Measurements from ENCODE around the gene ZBP1.

The ZBP1 gene

DNA sequence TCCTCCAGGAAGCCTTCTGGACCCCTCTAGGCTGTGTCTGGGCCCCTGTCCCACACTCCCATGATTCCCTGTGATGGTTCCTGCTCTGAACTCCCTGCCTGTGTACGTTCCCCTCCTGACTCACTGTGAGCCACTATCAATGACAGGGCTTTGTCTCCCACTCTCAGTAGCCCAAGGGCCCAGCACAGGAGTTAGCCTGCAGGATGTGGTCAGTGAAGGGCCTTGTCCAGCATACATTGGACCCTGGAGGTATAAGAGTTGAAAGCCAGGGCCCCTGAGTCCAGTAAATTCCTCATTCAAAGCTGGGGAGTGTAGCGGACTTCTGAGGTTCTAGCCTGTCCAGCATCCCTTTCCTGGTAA, 19.0 kb downstream of the ZBP1 start:
- TF ChIP-seq, protein P1, sequence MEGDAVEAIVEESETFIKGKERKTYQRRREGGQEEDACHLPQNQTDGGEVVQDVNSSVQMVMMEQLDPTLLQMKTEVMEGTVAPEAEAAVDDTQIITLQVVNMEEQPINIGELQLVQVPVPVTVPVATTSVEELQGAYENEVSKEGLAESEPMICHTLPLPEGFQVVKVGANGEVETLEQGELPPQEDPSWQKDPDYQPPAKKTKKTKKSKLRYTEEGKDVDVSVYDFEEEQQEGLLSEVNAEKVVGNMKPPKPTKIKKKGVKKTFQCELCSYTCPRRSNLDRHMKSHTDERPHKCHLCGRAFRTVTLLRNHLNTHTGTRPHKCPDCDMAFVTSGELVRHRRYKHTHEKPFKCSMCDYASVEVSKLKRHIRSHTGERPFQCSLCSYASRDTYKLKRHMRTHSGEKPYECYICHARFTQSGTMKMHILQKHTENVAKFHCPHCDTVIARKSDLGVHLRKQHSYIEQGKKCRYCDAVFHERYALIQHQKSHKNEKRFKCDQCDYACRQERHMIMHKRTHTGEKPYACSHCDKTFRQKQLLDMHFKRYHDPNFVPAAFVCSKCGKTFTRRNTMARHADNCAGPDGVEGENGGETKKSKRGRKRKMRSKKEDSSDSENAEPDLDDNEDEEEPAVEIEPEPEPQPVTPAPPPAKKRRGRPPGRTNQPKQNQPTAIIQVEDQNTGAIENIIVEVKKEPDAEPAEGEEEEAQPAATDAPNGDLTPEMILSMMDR (conservative IDR thresholded peaks at IDR 0.05; ENCODE audit: low read depth, low read length): no peak
- H3K4me3 ChIP-seq (ENCODE audit: low read depth, low read length): no peak overlapping the region
- no peak for DNase-seq (ENCODE audit: low read depth)

DNA sequence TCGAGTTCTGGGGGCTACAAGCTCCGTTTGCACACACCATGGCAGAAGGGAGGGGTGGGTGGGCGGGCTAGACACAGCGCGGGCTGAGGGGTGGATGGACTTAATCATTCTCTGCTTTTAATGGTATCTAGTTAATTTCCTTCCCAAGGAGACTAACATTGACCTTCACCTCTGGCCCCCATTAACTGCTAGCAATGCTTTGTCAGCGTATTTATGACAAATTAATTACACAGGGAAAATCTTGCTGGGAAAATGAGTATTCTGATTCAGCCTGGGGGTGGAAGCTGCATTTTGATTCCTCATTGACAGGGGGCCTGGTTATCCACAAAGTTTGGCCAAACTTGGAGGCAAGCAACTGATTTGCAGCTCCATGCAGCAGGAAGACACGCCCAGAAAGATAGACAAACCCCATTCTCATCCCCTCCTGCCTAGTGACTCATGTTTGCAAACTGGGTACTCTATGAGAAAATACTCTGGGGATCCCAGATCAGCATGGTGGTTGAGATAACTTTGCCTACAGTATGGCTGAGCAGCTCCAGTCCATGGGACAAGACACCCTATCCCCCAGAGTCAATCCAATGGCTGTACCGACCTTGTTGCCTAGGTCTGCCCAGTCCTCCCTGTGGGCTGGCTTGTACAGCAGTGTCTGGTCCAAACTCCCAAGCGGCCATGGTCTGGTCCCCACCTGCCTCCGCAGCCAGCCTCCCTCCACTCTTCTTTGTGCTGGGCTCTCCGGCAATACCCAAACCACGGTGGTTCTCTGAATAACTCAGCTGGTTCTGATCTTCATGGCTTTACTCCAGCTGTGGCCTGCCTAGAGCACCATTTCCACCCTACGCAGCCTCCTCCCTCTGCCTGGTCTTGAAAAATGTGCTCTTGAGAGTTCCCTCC, 19.7 kb downstream of the ZBP1 start:
- peak; percentile 3 for DNase-seq (ENCODE audit: low read depth)
- TF ChIP-seq, protein P1 (conservative IDR thresholded peaks at IDR 0.05; ENCODE audit: low read depth, low read length): no peak
- H3K4me3 ChIP-seq (ENCODE audit: low read depth, low read length): no peak overlapping the region

DNA sequence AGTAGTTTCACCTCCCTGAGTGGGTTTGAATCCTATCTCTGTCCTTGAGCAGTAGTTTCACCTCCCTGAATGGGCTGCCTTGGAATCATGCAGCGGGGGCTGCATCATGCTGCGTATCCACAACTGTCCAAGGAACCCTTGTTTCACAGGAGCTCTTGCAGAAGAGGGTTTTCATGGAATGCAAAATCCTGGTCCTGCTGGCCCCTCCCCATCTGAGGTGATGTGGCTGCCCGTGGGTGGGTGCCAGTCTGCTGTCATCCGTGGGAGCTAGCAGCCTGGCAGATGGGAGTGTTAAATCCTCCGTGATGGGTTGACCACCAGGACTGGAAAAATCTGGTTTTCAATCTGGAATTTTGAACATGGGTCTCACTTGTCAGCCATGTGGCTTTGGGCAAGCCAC, 21.7 kb downstream of the ZBP1 start:
- H3K4me3 ChIP-seq (ENCODE audit: low read depth, low read length): no peak overlapping the region
- TF ChIP-seq, protein P1 (conservative IDR thresholded peaks at IDR 0.05; ENCODE audit: low read depth, low read length): no peak
- DNase-seq (ENCODE audit: low read depth): no peak

DNA sequence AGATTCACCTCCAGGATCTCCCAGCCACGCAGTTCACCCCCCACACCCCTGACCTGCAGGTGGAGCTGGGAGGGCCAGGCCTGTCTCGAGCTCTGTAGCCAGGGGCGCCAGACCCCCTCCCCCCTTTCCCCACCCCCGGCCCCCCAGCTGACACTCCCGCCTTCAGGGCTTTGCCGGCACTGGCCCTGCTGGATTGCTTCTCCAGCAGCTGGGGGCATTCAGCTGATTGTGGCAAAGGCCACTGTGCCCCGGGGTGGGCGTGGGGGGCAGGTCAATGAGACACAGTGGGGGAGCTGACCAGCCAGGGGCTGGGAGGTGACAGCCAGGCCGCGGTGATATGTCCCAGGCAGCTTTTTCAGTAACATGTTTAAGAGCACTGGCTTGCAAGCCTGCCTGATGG, 22.2 kb downstream of the ZBP1 start:
- DNase-seq (ENCODE audit: low read depth): no peak
- H3K4me3 ChIP-seq (ENCODE audit: low read depth, low read length): no peak overlapping the region
- TF ChIP-seq, protein P1 (conservative IDR thresholded peaks at IDR 0.05; ENCODE audit: low read depth, low read length): no peak

DNA sequence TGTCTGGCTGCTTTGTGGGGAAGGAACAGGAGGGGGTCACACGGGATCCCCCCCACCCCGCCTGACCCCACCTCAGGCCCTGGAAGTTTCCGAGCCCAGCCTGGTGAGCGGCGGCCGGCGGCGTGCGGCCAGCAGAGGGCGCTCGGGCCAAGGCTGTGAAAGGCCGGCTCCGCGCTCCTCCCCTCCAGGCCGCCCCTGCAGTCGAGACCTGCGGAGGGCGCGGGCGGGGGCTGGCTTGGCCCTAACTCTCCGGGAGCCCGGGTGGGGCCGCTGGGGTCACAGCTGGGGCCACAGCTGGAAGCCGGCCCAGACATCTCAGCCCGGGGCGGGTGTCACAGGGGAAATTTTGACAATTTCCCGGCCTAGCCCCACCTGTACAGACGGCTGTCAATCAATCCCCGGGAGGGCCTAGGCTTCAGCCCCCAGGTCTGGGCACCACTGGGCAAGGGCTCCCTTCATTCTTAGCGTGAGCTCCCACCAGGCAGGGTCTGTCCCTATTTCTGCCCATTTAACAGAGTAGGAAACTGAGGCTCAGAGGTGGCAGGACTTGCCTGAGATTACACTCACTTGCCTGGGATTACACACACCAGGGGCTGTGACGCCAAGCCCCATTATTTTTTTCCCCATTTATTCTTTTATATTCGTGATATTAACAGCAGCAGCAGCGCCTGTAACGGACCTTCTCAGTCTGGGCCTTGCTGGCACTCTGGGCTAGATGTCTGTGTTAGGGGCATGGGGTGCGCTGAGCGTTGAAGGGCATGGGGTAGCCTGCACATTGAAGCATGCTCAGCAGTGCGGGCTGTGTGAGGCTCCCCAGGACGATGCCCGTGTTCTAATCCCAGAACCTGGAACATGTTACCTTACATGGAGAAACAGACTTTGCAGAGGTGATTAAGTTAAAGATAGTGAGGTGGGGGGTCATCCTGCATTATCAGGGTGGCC, 23.0 kb downstream of the ZBP1 start:
- DNase-seq (ENCODE audit: low read depth): peak; percentile 49
- TF ChIP-seq, protein P1 (conservative IDR thresholded peaks at IDR 0.05; ENCODE audit: low read depth, low read length): peak; percentile 68
- no peak overlapping the region for H3K4me3 ChIP-seq (ENCODE audit: low read depth, low read length)

DNA sequence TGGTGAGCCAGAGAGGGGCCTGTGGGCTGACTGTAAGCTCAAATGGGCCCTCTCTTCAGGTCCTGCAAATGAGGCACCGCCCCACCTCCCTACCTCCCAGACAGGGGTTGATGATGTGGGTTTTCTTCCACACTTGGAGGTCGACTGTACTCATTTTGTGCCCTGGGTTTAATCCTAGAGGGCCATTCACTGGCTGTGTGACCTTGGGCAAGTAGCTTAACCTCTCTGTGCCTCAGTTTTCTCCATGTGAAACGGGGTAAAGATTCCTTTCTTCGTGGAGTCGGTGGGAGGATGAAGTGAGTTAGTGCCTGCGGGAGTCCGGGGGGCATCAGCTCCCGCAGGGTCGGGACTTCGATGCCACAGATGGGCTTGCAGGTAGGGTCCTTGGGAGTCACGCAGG, 23.9 kb downstream of the ZBP1 start:
- no peak overlapping the region for H3K4me3 ChIP-seq (ENCODE audit: low read depth, low read length)
- TF ChIP-seq, protein P1 (conservative IDR thresholded peaks at IDR 0.05; ENCODE audit: low read depth, low read length): no peak
- DNase-seq (ENCODE audit: low read depth): no peak
